Stomach (tissue), 4 donors: ENCODE data around the gene IKBKE.

Experiments used
- CTCF ChIP-seq, 7 experiments: fragments of 450-650 bp in 4 of 7; fragments of 200-600 bp in 3 of 7; sonication (generic) in 3 of 7; IDR thresholded peaks; one replicate each; pipeline ENCODE4 v1.5.1; 2016 to 2019; ENCODE audit warnings: antibody characterized with exemption in 7 of 7, control low read depth in 2 of 7, mild to moderate bottlenecking in 1 of 7
- EP300 ChIP-seq: sonication (generic); formaldehyde crosslinking; IDR thresholded peaks from one replicate; pipeline ENCODE4 v1.6.1; 2017; ENCODE audit warnings: antibody characterized with exemption
- POLR2A ChIP-seq, 4 donors: fragments of 450-650 bp; IDR thresholded peaks; one replicate each; pipeline ENCODE4 v1.6.1; 2016; ENCODE audit warnings: antibody characterized with exemption in 4 of 4, control low read depth in 2 of 4, mild to moderate bottlenecking in 1 of 4, moderate library complexity in 1 of 4
- POLR2AphosphoS5 ChIP-seq, 3 donors: sonication (generic); formaldehyde crosslinking; IDR thresholded peaks; one replicate each; pipeline ENCODE4 v1.6.1; 2016; ENCODE audit warnings: antibody characterized with exemption in 3 of 3

GRCh38 chr1:206529425-206529824, 59.1 kb downstream of the IKBKE start:
- TF ChIP-seq POLR2AphosphoS5 (IDR thresholded peaks at IDR 0.05) = no peak
- no peak for TF ChIP-seq CTCF (IDR thresholded peaks at IDR 0.05)
- no peak for TF ChIP-seq POLR2A (IDR thresholded peaks at IDR 0.05)
- no peak for TF ChIP-seq EP300
